ENCODE data around the gene PYGL. TPM values are rescaled to one million over a fixed set of nuclear protein-coding genes. Genes with fewer than 3 reads are reported as not detected.
"Not testable (repeated sequence)": the region's sequence is repeated elsewhere in the genome, so short reads cannot be mapped to it uniquely, and the experiment has no call there.

Gene PYGL
- total RNA-seq, 1 donor from 2014 or later, result 9.4 TPM

- no peak for DNase-seq
Observed at GRCh38 chr14:50954811-50955372, 10.6 kb upstream of the PYGL start.

DNA sequence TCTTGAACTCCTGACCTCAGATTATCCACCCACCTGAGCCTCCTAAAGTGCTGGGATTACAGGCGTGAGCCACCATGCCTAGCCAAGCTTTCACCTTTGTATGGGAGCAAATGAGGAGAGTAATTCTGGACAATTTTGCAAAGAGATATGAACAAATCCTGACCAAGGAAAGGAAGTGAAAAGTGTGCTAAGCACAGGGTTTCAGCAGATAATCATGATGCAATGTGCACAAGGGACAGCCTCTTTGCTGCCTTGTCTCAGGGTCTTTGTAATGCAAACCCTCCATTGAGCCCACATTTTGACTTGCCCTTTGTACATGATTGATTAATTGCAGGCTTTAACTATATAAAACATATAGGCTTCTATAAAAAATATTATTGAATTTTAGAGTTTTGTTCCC, 9.2 kb upstream of the PYGL start:
- no peak for DNase-seq

- no peak for DNase-seq
Observed at GRCh38 chr14:50951032-50951431, 6.7 kb upstream of the PYGL start.

- no peak for DNase-seq
Observed at GRCh38 chr14:50948205-50948604, 3.9 kb upstream of the PYGL start.

GRCh38 chr14:50947446-50947845, 3.2 kb upstream of the PYGL start:
- no peak for DNase-seq

DNA sequence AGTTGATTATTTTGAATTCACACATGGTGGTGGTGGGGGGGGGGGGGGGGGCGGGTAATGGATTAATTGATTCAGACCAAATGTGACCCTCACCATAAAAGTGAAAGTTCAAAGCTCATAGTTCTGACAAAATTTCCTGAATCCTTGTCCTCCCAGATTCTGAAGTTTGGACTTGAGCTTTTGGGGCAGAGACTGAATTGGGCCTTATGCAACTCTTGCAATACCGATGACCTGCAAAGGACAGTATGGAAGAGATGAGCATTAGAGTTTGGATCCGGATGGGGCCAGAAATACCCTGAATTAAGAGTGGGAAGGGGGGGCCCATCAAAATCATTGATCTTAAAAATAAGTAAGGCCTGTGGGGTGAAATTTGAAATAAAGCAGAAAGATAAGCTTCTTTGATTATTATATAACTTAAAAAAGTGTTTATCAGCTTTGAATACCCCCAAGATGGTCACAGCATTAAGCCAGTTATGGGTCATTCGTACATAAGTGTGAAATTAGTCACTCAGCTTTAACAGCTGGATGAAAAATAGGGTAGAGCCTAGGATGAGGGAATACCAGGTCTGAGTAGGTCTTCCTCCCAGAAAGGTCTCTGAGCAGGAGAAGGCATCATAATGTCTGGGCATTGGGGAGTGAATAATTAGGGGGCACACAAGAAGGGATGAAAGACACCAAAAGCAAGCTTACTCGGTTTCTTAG, 2.1 kb upstream of the PYGL start:
- no peak for DNase-seq

DNA sequence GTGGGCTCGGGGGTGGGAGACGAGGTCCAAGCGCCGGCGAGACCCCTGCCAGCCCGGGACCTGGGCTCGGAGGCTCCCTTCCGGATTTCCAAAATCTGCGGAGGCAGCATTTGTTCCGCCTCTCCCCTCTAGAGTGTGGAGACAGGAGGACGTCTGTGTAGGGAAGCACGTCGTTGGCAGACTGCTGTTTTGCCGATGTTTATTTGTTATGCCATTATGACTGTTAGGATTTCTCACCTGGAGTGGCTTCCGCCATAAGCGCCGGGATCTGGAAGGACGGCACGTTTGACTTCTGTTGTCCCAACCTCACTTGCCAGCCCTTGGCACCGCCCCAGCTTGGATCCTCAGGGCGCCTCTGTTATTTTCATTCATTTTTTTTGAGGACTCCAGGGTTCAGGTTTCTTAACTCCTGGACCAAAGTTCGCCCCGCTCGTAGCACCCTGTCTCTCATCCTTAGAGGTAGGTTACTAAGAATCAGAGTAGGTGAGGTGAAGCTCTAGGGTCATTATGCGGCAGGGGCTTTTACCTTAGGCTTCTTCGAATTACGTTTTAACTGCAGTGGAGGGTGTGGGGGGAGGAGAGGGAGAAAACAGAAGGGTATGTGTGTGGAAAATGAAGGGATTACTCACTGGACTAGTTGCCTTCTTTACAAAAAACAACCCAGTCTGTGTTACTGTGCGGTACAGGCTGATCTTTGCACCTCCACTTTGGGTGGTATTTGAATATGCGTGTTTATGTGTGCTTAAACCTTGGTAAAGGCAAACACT, 547 bp upstream of the PYGL start:
- DNase-seq, result no peak

GRCh38 chr14:50943261-50943942, 881 bp downstream of the PYGL start:
- DNase-seq, result no peak

- not testable (repeated sequence) for DNase-seq
Observed at GRCh38 chr14:50941638-50942037, 2.6 kb downstream of the PYGL start.

- no peak for DNase-seq
Observed at GRCh38 chr14:50941151-50941550, 3.1 kb downstream of the PYGL start.

GRCh38 chr14:50937800-50938199, 6.5 kb downstream of the PYGL start:
- no peak for DNase-seq

GRCh38 chr14:50937325-50937724, 7.0 kb downstream of the PYGL start:
- DNase-seq, result no peak

GRCh38 chr14:50936882-50937281, 7.4 kb downstream of the PYGL start:
- no peak for DNase-seq

DNA sequence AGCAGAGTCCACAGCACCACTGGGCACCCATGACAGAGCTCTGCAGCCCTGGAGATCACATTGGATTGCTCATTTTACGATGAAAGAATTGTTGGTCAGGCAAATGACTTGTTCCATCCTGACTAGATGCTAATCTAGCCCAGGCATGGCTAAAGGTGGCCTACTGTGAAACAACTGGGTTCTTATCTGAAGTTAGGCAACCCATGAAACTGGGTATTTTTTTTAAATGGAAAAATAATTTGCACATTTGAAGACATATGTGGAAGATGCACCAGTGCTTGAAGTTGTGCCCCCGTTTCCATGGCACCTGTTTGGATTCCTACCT, 8.3 kb downstream of the PYGL start:
- DNase-seq, result no peak

DNA sequence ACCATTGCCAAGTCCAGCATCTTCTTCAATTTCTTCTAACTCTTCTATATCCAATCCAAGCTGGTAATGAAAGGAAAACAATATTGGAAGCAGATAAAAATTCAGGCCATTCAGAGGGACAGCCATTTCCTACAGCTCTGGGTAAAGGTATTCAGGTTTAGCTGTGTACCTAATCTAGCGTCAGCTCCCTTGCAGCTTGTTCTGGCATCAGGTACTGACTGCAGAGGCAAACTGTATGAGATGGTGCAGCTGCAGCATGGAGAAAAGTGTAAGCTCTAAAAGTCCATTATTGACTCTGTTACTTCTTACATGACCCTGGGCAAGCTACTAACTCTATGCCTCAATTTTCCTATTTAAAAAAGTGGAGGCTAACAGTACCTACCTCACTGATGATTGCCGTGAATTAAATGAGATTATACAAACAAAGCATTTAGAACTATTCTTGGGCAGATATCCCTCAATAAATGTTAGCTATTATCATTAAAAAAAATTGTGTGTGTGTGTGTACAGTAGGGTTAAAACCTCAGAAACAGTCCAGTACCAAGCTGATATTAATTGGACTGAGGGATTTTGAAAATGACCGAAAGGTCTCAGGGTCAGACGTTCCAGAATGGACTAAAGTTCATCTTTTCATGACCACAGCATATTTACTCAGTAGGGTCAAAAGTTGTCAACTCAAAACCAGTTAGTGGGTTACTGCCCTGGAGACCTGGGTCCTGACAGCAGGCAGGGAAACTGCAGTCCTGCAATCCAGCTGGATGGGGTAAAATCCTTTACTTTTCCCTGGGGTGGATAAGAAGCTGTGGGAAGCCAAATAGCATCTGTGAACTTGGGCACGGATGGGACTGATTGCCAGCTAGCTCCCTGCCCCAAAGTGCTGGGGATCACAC, 8.9 kb downstream of the PYGL start:
- no peak for DNase-seq

- DNase-seq, result no peak
Observed at GRCh38 chr14:50932592-50933495, 11.4 kb downstream of the PYGL start.

GRCh38 chr14:50932156-50932555, 12.1 kb downstream of the PYGL start:
- no peak for DNase-seq

GRCh38 chr14:50931559-50931958, 12.7 kb downstream of the PYGL start:
- DNase-seq, result no peak

DNA sequence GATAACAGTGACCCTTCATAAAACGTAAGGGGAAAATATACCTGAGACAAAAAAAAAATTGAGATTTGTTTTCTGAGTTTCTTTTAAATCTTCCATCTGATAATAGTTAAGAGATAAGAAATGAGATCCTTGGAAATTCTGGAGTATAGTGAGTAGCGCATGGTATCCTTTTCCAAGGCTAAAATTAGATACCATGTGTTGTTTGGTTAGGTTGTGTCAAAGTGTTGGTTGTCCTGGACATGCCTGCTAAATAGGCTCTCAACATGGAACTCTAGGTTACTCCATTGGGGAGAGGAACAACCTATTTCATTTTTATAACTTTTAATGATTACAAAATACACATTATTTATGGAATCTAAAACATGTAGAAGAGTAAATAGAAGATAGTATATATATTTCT, 14.8 kb downstream of the PYGL start:
- DNase-seq, result no peak

GRCh38 chr14:50928002-50928635, 16.2 kb downstream of the PYGL start:
- no peak for DNase-seq

All from occipital lobe (tissue), 2 donors.